ENCODE results near the gene EMC10. TPM values are rescaled to one million over a fixed set of nuclear protein-coding genes. Genes with fewer than 3 reads are reported as not detected.

EMC10 gene
- total RNA-seq, 2 donors from 2014 or later = 112 to 163 TPM

DNA sequence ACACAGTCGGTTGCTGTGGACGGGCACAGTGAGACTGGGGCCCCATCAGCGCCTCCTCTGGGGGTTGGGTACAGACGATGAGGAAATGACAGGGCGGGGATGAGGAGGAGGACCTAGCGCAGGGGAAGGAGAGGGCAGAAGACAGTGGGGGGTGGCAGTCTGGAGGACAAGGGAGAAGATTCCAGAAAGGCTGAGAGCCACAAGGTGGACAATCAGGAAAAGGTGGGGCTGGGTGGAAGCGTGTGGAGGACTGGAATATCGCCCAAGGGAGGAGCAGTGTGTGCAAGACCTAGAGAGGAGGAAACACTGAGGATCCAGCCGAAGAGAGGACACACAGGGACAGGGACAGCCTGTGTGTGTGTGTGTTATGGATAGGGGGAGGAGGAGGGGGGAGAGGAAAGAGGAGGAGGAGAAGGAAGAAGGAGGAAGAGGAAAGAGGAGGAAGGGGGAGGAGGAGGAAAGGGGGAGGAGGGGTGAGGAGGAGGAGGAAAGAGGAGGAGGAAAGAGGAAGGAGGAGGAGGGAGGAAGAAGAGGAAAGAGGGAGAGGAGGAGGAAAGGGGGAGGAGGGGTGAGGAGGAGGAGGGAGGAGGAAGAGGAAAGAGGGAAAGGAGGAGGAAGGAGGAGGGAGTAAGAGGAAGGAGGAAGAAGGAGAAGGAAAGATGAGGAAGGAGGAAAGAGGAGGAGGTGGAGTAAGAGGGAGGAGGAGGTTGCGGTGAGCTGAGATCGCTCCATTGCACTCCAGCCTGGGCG lies 16.2 kb downstream of the EMC10 start:
- Histone ChIP-seq H3K9ac (ENCODE audit: low read depth in 2 of 2, low read length in 2 of 2) (no peak overlapping the region), H3K36me3 (no peaks in the 10 kb centered on the region), H3K4me1 (no peaks in the 10 kb centered on the region), H3K4me3 (no peak overlapping the region), H3K27me3 (no peaks in the 10 kb centered on the region), H3K9me3 (no peaks in the 10 kb centered on the region), H3K27ac (no peak overlapping the region)
- intact Hi-C loops (cut with DNase I) = no loop called here
- TF ChIP-seq, protein P1, sequence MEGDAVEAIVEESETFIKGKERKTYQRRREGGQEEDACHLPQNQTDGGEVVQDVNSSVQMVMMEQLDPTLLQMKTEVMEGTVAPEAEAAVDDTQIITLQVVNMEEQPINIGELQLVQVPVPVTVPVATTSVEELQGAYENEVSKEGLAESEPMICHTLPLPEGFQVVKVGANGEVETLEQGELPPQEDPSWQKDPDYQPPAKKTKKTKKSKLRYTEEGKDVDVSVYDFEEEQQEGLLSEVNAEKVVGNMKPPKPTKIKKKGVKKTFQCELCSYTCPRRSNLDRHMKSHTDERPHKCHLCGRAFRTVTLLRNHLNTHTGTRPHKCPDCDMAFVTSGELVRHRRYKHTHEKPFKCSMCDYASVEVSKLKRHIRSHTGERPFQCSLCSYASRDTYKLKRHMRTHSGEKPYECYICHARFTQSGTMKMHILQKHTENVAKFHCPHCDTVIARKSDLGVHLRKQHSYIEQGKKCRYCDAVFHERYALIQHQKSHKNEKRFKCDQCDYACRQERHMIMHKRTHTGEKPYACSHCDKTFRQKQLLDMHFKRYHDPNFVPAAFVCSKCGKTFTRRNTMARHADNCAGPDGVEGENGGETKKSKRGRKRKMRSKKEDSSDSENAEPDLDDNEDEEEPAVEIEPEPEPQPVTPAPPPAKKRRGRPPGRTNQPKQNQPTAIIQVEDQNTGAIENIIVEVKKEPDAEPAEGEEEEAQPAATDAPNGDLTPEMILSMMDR (IDR thresholded peaks at IDR 0.05) = no peak
- no peak for DNase-seq

- Histone ChIP-seq H3K9ac (ENCODE audit: low read depth in 2 of 2, low read length in 2 of 2) (no peak overlapping the region), H3K27ac (no peak overlapping the region), H3K9me3 (no peaks in the 10 kb centered on the region), H3K4me3 (no peak overlapping the region), H3K4me1 (no peaks in the 10 kb centered on the region), H3K27me3 (no peaks in the 10 kb centered on the region), H3K36me3 (no peaks in the 10 kb centered on the region)
- TF ChIP-seq, protein P1 (IDR thresholded peaks at IDR 0.05) = no peak
- intact Hi-C loops (cut with DNase I) = no loop called here
- no peak for DNase-seq
Measured at GRCh38 chr19:50493171-50493570, 16.9 kb downstream of the EMC10 start.

- H3K36me3 ChIP-seq = no peaks in the 10 kb centered on the region
- DNase-seq = no peak
- no peaks in the 10 kb centered on the region for H3K4me1 ChIP-seq
- H3K9ac ChIP-seq (ENCODE audit: low read depth in 2 of 2, low read length in 2 of 2) = no peak overlapping the region
- TF ChIP-seq, protein P1 (IDR thresholded peaks at IDR 0.05) = no peak
- H3K27me3 ChIP-seq = no peaks in the 10 kb centered on the region
- intact Hi-C loops (cut with DNase I) = no loop called here
- H3K9me3 ChIP-seq = no peaks in the 10 kb centered on the region
- no peak overlapping the region for H3K27ac ChIP-seq
- H3K4me3 ChIP-seq = no peak overlapping the region
Measured at GRCh38 chr19:50494186-50495019, 18.1 kb downstream of the EMC10 start.

GRCh38 chr19:50495020-50495531 lies 18.8 kb downstream of the EMC10 start:
- H3K4me1 ChIP-seq = no peaks in the 10 kb centered on the region
- H3K9ac ChIP-seq (ENCODE audit: low read depth in 2 of 2, low read length in 2 of 2) = no peak overlapping the region
- no peaks in the 10 kb centered on the region for H3K9me3 ChIP-seq
- no peak overlapping the region for H3K27ac ChIP-seq
- H3K36me3 ChIP-seq = no peaks in the 10 kb centered on the region
- intact Hi-C loops (cut with DNase I) = no loop called here
- H3K4me3 ChIP-seq = no peak overlapping the region
- TF ChIP-seq, protein P1 (IDR thresholded peaks at IDR 0.05) = no peak
- DNase-seq = no peak
- H3K27me3 ChIP-seq = no peaks in the 10 kb centered on the region

- no peak overlapping the region for H3K27ac ChIP-seq
- H3K4me3 ChIP-seq = no peak overlapping the region
- no peaks in the 10 kb centered on the region for H3K27me3 ChIP-seq
- intact Hi-C loops (cut with DNase I) = no loop called here
- no peaks in the 10 kb centered on the region for H3K4me1 ChIP-seq
- H3K36me3 ChIP-seq = no peaks in the 10 kb centered on the region
- no peaks in the 10 kb centered on the region for H3K9me3 ChIP-seq
- no peak overlapping the region for H3K9ac ChIP-seq (ENCODE audit: low read depth in 2 of 2, low read length in 2 of 2)
- TF ChIP-seq, protein P1 (IDR thresholded peaks at IDR 0.05) = no peak
- no peak for DNase-seq
Measured at GRCh38 chr19:50496189-50497021, 20.1 kb downstream of the EMC10 start.
